Kidney (tissue), 14 donors: ENCODE results near the gene URM1. TPM values are rescaled to one million over a fixed set of nuclear protein-coding genes. Genes with fewer than 3 reads are reported as not detected.

Experiments
- DNase-seq, 5 donors: peaks; one replicate each; pipeline ENCODE4 v3.0.0-alpha.2; 2013 to 2020
- FAIRE-seq: peaks from 2 replicates; lab custom pipeline; 2012; peaks lifted over from hg19 to GRCh38; lab: Jason Lieb, UNC
- H3K27ac ChIP-seq, 2 donors: one replicate each; pipeline ENCODE4 v1.7.0; 2013; ENCODE audit warnings: low read depth in 2 of 2, low read length in 2 of 2, inconsistent platforms in 1 of 2
- H3K27me3 ChIP-seq: one replicate; pipeline ENCODE4 v1.7.1; 2013; ENCODE audit warnings: low read length, inconsistent platforms; ENCODE audit not compliant: control insufficient read depth, insufficient read depth
- H3K36me3 ChIP-seq, 3 donors: one replicate each; pipeline versions ENCODE4 v1.7.0 to v1.7.1; 2013; ENCODE audit warnings: low read length in 3 of 3, control low read depth in 1 of 3, inconsistent platforms in 1 of 3; ENCODE audit not compliant: insufficient read depth in 3 of 3, control insufficient read depth in 2 of 3
- H3K4me1 ChIP-seq, 3 donors: one replicate each; pipeline versions ENCODE4 v1.7.0 to v1.7.1; 2013; ENCODE audit warnings: low read length in 3 of 3, inconsistent platforms in 1 of 3, low read depth in 1 of 3; ENCODE audit not compliant: control insufficient read depth in 2 of 3, insufficient read depth in 2 of 3
- H3K4me3 ChIP-seq, 3 donors: one replicate each; pipeline versions ENCODE4 v1.7.0 to v1.8.1; 2013; ENCODE audit warnings: low read length in 3 of 3, control low read depth in 1 of 3, inconsistent platforms in 1 of 3
- H3K9ac ChIP-seq, 3 donors: one replicate each; pipeline versions ENCODE4 v1.7.0 to v1.7.1; 2013; ENCODE audit warnings: low read length in 3 of 3, control low read depth in 1 of 3, inconsistent platforms in 1 of 3
- H3K9me3 ChIP-seq, 3 donors: one replicate each; pipeline versions ENCODE4 v1.7.0 to v1.7.1; 2013; ENCODE audit warnings: low read length in 3 of 3, control low read depth in 1 of 3, inconsistent platforms in 1 of 3; ENCODE audit not compliant: control insufficient read depth in 2 of 3, insufficient read depth in 1 of 3
- intact Hi-C: fragments of 100-400 bp; cut with DNase I; formaldehyde crosslinking; loops from one replicate; pipeline ENCODE4 v1.11.1; 2022
- polyA plus RNA-seq: library from polyadenylated mRNA; stranded (reverse); fragments of 350-450 nt; fragmentation: Illumina TruSeq; extraction: RNeasy Lipid Tissue Mini Kit (QIAGEN cat#74804); gene quantifications from one replicate; pipeline ENCODE4 v1.2.3, GENCODE V29; 2014; ENCODE audit warnings: low read depth, low replicate concordance; ENCODE audit not compliant: insufficient read depth
- total RNA-seq: library from RNA; stranded (reverse); fragmentation: NEBNext Ultra II Directional; extraction: Animal tissue kit (Norgen Biotek cat#: 25700); gene quantifications from one replicate; pipeline ENCODE4 v1.2.1, GENCODE V29; 2021
- TF ChIP-seq, protein P1 (sequence below): IDR thresholded peaks from 3 replicates; pipeline ENCODE4 v1.5.1; 2012; ENCODE audit warnings: mild to moderate bottlenecking, moderate library complexity, borderline replicate concordance; ENCODE audit not compliant: insufficient read depth; ENCODE audit errors: extremely low read depth
- donor health status: control.
- donor health status: control.
- donor health status: control.
- donor health status: control.
- donor health status: control.
- donor health status: DM: yes; HTN: yes; CAD: no.
- donor health status: Normal renal cell carcinoma (clear cell type).

The URM1 gene
- total and polyA plus RNA-seq, 2 donors from 2014 or later: 55.2 to 55.9 TPM

DNA sequence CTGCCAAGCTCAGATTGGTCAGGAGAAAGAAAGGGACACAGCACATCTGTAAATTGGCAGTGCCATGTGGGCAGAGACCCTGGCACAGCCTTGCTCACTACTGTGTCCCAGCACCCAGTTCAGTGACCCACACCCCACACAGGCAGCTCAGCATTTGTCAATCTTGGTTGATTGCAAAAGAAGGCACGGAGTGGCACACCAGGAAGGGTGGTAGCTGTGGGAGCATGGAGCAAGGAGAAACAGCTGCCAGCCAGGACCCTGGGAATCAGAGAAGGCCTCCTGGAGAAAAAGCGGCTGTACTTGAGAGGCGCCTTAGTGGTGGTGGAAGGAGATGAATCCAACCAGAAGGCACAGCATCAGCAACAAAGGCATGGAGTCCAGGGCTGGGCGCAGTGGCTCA is 27.3 kb upstream of the URM1 start:
- H3K9ac ChIP-seq: no peak overlapping the region
- DNase-seq (no peak), FAIRE-seq (no peak)
- H3K9me3 ChIP-seq: no peaks in the 10 kb centered on the region
- H3K4me3 ChIP-seq: no peak overlapping the region
- H3K27me3 ChIP-seq: no peaks in the 10 kb centered on the region
- intact Hi-C loops: no loop called here
- H3K4me1 ChIP-seq: peaks cover 0 to 8% (median 0%) of the 10 kb centered on the region in 3 donors
- no peak overlapping the region for H3K27ac ChIP-seq
- TF ChIP-seq, protein P1, sequence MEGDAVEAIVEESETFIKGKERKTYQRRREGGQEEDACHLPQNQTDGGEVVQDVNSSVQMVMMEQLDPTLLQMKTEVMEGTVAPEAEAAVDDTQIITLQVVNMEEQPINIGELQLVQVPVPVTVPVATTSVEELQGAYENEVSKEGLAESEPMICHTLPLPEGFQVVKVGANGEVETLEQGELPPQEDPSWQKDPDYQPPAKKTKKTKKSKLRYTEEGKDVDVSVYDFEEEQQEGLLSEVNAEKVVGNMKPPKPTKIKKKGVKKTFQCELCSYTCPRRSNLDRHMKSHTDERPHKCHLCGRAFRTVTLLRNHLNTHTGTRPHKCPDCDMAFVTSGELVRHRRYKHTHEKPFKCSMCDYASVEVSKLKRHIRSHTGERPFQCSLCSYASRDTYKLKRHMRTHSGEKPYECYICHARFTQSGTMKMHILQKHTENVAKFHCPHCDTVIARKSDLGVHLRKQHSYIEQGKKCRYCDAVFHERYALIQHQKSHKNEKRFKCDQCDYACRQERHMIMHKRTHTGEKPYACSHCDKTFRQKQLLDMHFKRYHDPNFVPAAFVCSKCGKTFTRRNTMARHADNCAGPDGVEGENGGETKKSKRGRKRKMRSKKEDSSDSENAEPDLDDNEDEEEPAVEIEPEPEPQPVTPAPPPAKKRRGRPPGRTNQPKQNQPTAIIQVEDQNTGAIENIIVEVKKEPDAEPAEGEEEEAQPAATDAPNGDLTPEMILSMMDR: no peak
- peaks cover 2 to 31% (median 20%) of the 10 kb centered on the region in 3 donors for H3K36me3 ChIP-seq

DNA sequence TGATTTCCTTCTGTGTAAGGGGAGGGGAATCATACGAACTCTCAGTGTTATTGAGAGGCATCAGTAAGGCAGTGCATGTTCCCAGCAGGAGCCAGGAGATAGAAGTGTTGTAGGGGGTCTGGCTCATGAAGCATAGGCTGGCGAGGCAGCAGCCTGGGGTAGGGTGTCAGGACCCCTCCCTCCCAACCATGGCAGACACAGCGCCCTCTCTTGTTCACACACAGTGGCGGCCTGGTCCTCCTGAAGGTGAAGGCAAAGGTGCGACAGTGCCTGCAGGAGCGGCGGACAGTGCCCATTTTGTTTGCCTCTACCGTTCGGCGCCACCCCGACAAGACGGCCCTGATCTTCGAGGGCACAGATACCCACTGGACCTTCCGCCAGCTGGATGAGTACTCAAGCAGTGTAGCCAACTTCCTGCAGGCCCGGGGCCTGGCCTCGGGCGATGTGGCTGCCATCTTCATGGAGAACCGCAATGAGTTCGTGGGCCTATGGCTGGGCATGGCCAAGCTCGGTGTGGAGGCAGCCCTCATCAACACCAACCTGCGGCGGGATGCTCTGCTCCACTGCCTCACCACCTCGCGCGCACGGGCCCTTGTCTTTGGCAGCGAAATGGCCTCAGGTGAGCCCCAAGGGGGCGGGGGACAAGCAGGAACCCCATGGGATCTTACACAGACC is 26.1 kb upstream of the URM1 start:
- Histone ChIP-seq H3K9ac (no peak overlapping the region), H3K27ac (no peak overlapping the region), H3K4me1 (peaks cover 0 to 4% (median 0%) of the 10 kb centered on the region in 3 donors), H3K9me3 (no peaks in the 10 kb centered on the region), H3K27me3 (no peaks in the 10 kb centered on the region), H3K4me3 (no peak overlapping the region), H3K36me3 (peaks cover 2 to 39% (median 22%) of the 10 kb centered on the region in 3 donors)
- TF ChIP-seq, protein P1: no peak
- no peak for FAIRE-seq
- DNase-seq: no peak
- intact Hi-C loops: no loop called here

DNA sequence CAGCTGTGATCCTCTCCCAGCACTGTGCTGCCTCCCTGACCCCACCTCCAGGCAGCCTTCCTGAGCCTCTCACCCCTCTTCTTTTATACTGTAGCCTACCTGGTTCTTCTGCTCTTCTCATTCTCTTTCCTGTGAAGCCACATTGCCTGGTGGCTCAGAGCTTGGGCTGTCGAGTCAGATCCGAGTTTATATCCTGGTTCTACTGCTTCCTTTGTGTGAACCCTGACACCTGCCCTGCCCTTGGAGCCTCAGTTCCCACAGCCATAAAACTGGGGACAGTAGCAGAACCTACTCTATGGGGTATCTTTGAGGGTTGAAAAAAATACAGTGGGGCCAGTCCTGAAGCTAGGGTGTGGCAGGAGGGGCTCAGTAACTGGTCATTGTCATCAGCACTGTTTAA is 22.0 kb upstream of the URM1 start:
- Histone ChIP-seq H3K9me3 (no peaks in the 10 kb centered on the region), H3K36me3 (peaks cover 2 to 49% (median 23%) of the 10 kb centered on the region in 3 donors), H3K4me3 (no peak overlapping the region), H3K27me3 (no peaks in the 10 kb centered on the region), H3K27ac (no peak overlapping the region), H3K9ac (no peak overlapping the region), H3K4me1 (no peaks in the 10 kb centered on the region)
- intact Hi-C loops: no loop called here
- TF ChIP-seq, protein P1: no peak
- DNase-seq (no peak), FAIRE-seq (no peak)
